ENCODE data around the gene FYCO1. TPM values are rescaled to one million over a fixed set of nuclear protein-coding genes. Genes with fewer than 3 reads are reported as not detected.

The FYCO1 gene
- total RNA-seq, 1 donor from 2014 or later = 40.9 TPM

DNA sequence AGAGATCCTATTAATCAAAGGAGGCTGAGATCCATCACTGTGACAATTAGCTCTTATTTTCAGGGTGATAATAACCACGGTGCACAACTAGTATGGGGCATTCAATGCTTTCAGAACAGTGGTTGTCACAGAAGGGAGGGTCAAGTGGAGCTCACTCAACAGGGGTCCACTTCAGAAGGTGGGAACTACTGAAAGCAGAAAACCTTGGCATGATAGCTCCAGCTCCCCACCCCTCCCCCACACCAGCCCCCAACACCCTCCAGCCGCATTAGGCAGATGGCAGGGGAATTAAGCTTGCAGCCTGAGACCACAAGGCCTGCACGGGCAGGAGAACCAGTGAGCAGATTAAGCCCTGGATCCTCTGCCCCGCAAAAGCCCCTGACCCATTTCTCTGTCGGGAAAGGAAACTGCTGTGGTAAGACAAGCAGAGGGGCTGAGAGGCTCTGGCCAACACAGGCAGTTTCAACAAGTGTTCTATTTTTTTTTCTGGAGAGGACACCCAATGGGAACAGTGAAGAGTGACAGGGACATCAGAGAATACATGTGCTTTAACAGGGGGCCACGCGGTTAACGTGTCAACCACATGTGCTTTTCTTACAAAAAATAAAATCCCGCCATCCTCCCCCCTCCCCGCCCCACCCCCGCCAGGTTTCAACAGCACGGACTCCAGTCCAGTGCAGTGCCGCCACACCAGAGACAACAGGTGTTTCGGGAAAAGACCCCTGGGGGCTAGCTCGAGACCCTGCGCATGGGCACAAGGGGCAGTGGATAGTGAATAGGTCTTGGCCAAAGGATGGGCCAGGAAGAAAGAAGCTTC is 997 bp downstream of the FYCO1 start:
- Histone ChIP-seq H3K36me3 (no peaks in the 10 kb centered on the region), H3K9me3 (no peaks in the 10 kb centered on the region), H3K27me3 (ENCODE audit: low read depth) (no peaks in the 10 kb centered on the region), H3K4me1 (peaks cover 58% of the 10 kb centered on the region), H3K27ac (peak overlapping the region; percentile 97), H3K4me3 (peak overlapping the region; percentile 95)
- intact Hi-C loops (cut with DNase I) = no loop called here
- DNase-seq = no peak
- TF ChIP-seq, protein P1, sequence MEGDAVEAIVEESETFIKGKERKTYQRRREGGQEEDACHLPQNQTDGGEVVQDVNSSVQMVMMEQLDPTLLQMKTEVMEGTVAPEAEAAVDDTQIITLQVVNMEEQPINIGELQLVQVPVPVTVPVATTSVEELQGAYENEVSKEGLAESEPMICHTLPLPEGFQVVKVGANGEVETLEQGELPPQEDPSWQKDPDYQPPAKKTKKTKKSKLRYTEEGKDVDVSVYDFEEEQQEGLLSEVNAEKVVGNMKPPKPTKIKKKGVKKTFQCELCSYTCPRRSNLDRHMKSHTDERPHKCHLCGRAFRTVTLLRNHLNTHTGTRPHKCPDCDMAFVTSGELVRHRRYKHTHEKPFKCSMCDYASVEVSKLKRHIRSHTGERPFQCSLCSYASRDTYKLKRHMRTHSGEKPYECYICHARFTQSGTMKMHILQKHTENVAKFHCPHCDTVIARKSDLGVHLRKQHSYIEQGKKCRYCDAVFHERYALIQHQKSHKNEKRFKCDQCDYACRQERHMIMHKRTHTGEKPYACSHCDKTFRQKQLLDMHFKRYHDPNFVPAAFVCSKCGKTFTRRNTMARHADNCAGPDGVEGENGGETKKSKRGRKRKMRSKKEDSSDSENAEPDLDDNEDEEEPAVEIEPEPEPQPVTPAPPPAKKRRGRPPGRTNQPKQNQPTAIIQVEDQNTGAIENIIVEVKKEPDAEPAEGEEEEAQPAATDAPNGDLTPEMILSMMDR (IDR thresholded peaks at IDR 0.05) = no peak
- ATAC-seq = peak; percentile 45 to 51

DNA sequence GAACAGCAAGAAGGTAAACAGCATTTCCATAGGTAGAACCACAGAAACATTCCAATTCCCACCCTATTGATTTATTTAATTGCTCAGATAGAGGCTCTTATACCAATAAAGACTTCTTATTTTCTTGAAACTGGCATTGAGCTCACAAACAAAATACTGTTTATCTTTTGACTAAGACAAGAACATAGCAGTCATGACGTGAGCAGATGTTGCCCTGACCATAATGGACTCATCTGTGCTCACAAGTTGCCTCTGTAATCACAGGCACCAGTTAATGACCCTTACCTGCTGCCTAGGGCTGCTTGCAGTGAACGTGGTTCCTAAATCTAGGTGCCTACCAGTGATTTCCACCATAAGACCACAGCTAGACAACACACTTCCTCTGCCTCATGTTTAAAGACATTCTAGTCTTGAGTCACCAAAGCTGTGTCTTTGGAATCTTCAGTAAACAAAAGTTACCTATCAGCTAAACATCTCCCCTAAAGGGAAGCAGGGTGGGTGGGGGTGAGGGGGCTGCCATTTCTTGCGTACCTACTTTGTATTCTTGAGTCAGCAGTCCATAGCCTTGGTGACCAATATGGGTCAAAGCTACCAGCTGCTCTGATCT is 2.1 kb downstream of the FYCO1 start:
- no peak overlapping the region for H3K4me3 ChIP-seq
- ATAC-seq = no peak
- no peaks in the 10 kb centered on the region for H3K9me3 ChIP-seq
- H3K27ac ChIP-seq = peak overlapping the region; percentile 26
- DNase-seq = no peak
- no peaks in the 10 kb centered on the region for H3K36me3 ChIP-seq
- H3K27me3 ChIP-seq (ENCODE audit: low read depth) = no peaks in the 10 kb centered on the region
- intact Hi-C loops (cut with DNase I) = no loop called here
- TF ChIP-seq, protein P1 (IDR thresholded peaks at IDR 0.05) = no peak
- H3K4me1 ChIP-seq = peaks cover 69% of the 10 kb centered on the region

DNA sequence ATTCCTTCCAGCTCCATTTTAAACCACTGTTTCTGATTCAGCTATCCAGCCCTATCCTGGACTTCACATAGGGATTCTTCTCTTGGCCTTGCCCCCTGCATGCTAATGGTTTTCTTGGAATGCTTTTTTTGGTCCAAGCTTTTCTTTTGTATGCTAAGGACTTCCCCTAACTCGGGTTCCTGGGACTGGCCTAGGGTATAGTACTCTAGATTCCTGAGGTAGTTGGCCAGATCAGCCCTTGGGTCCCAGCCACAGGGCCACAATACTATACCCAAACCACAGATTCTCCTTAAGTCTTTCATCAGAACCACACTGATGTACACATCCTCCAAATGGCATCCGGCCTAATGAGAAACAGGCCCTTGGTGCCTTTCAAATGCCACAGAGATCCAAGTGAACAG is 2.8 kb downstream of the FYCO1 start:
- peak overlapping the region; percentile 26 for H3K27ac ChIP-seq

DNA sequence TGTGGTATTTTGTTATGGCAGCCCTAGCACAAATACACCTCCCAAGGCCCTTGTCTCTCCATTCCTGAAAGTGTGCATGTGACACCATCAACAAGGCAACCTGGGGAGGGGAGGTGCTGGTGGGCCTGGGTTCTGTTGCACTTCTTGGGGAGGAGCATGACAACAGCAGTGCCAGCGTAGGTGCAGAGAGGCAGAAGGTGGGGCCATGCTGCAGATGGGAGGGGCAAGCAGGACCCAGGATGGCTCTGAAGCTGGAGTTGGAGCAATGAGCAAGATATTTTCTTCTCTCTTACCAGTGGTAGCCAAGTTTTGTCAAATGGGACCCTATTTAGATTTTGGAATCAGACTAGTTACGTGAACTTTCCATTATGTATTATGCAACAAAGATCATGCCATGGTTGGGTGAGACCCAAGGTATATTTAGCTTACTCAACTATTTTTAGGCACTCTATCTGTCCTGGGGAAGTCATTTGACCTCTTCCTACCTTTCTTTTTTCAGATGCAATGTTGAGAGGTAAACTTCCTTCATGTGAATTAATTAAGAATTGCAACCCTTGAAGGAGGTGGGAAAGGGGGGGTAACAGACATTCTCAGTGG is 3.4 kb downstream of the FYCO1 start:
- intact Hi-C loops (cut with DNase I) = no loop called here
- no peak for DNase-seq
- H3K27me3 ChIP-seq (ENCODE audit: low read depth) = no peaks in the 10 kb centered on the region
- H3K4me1 ChIP-seq = peaks cover 82% of the 10 kb centered on the region
- no peak overlapping the region for H3K4me3 ChIP-seq
- H3K9me3 ChIP-seq = no peaks in the 10 kb centered on the region
- H3K27ac ChIP-seq = peak overlapping the region; percentile 24
- TF ChIP-seq, protein P1 (IDR thresholded peaks at IDR 0.05) = no peak
- no peaks in the 10 kb centered on the region for H3K36me3 ChIP-seq
- ATAC-seq = no peak

More for the DNA sequence above, 2.8 kb downstream of the FYCO1 start:
- DNase-seq (no peak), ATAC-seq (no peak)
- Histone ChIP-seq H3K9me3 (no peaks in the 10 kb centered on the region), H3K36me3 (no peaks in the 10 kb centered on the region), H3K27me3 (ENCODE audit: low read depth) (no peaks in the 10 kb centered on the region), H3K4me1 (peaks cover 76% of the 10 kb centered on the region), H3K4me3 (no peak overlapping the region)
- intact Hi-C loops (cut with DNase I) = no loop called here
- TF ChIP-seq, protein P1 (IDR thresholded peaks at IDR 0.05) = no peak

DNA sequence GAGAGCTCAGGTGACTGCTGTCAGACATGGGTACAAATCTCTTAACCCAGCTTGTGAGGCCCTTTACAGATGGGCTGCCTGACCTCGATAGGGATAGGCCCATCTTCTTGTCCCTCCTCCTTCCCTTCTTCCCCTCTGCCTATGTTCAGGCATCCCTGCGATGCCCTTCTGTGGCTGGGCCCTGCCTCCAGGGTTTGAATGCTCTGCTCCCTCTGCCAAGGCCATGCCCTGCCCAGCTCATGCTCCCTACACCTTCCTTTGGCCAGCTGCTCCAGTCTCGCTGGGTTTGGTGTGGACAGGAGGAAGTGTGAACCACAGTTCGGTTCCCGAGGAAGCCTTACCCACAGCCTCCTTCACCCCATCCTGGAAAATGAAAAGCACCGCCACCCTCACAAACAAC is 4.3 kb downstream of the FYCO1 start:
- no peak overlapping the region for H3K4me3 ChIP-seq
- intact Hi-C loops (cut with DNase I) = no loop called here
- H3K9me3 ChIP-seq = no peaks in the 10 kb centered on the region
- H3K27ac ChIP-seq = no peak overlapping the region
- H3K4me1 ChIP-seq = peaks cover 89% of the 10 kb centered on the region
- ATAC-seq (no peak), DNase-seq (no peak)
- no peaks in the 10 kb centered on the region for H3K27me3 ChIP-seq (ENCODE audit: low read depth)
- no peaks in the 10 kb centered on the region for H3K36me3 ChIP-seq
- TF ChIP-seq, protein P1 (IDR thresholded peaks at IDR 0.05) = no peak
